NCI-H2107 treated with DMSO at 0.1 percent for 48 hours (cell line): ENCODE results near the gene DOP1B.
A peak's percentile ranks its signal among the peaks of the same experiment; 100 is the strongest.
"Not testable (repeated sequence)": the region's sequence is repeated elsewhere in the genome, so short reads cannot be mapped to it uniquely, and the experiment has no call there.

Experiments used
- DNase-seq: peaks from one replicate; lab custom pipeline; 2025; ENCODE audit not compliant: unreplicated experiment; lab: John Stamatoyannopoulos, UW

The DOP1B gene

GRCh38 chr21:36134803-36135390, 21.7 kb upstream of the DOP1B start, which contains the start of gene CBR3:
TSS of gene CBR3 (plus strand) at chr21:36135079. CDS start at chr21:36135193, 114 bp downstream.
- no peak for DNase-seq

GRCh38 chr21:36135391-36136102, 21.1 kb upstream of the DOP1B start:
- no peak for DNase-seq

GRCh38 chr21:36139791-36140190, 16.8 kb upstream of the DOP1B start:
- not testable (repeated sequence) for DNase-seq

GRCh38 chr21:36141513-36141925, 15.1 kb upstream of the DOP1B start:
- DNase-seq: peak; percentile 95

- not testable (repeated sequence) for DNase-seq
Observed at GRCh38 chr21:36144233-36144632, 12.4 kb upstream of the DOP1B start.

GRCh38 chr21:36145259-36145658, 11.4 kb upstream of the DOP1B start:
- no peak for DNase-seq

- DNase-seq: no peak
Observed at GRCh38 chr21:36147911-36148310, 8.7 kb upstream of the DOP1B start.

GRCh38 chr21:36148886-36149285, 7.7 kb upstream of the DOP1B start:
- no peak for DNase-seq

GRCh38 chr21:36149788-36150711, 6.6 kb upstream of the DOP1B start:
- DNase-seq: no peak

- DNase-seq: no peak
Observed at GRCh38 chr21:36155603-36156338, 853 bp upstream of the DOP1B start.

- DNase-seq: peak; percentile 96
Observed at GRCh38 chr21:36156339-36156814, 247 bp upstream of the DOP1B start.

GRCh38 chr21:36159356-36159921, 2.8 kb downstream of the DOP1B start:
- DNase-seq: no peak

GRCh38 chr21:36160850-36161178, 4.2 kb downstream of the DOP1B start:
- DNase-seq: no peak

GRCh38 chr21:36162631-36163030, 6.0 kb downstream of the DOP1B start:
- no peak for DNase-seq

GRCh38 chr21:36163750-36164741, 7.4 kb downstream of the DOP1B start:
- DNase-seq: peak; percentile 67

GRCh38 chr21:36165356-36165755, 8.7 kb downstream of the DOP1B start:
- DNase-seq: no peak

GRCh38 chr21:36166705-36167104, 10.1 kb downstream of the DOP1B start:
- no peak for DNase-seq

GRCh38 chr21:36167541-36167940, 10.9 kb downstream of the DOP1B start:
- DNase-seq: no peak

- DNase-seq: no peak
Observed at GRCh38 chr21:36169470-36170128, 13.0 kb downstream of the DOP1B start.
